NCI-H748 (cell line): ENCODE measurements around the gene FUT8.
"Not testable (repeated sequence)": the region's sequence is repeated elsewhere in the genome, so short reads cannot be mapped to it uniquely, and the experiment has no call there.

Experiments
- DNase-seq: peaks from one replicate; lab custom pipeline; 2025; ENCODE audit not compliant: unreplicated experiment; lab: John Stamatoyannopoulos, UW

FUT8 gene

GRCh38 chr14:65415613-65416012, 3.1 kb downstream of the FUT8 start:
- DNase-seq, result peak; percentile 27

GRCh38 chr14:65419593-65420252, 7.2 kb downstream of the FUT8 start:
- DNase-seq, result no peak

- DNase-seq, result no peak
Observed at GRCh38 chr14:65421201-65421981, 8.9 kb downstream of the FUT8 start.

- DNase-seq, result no peak
Observed at GRCh38 chr14:65422088-65422834, 9.7 kb downstream of the FUT8 start.

DNA sequence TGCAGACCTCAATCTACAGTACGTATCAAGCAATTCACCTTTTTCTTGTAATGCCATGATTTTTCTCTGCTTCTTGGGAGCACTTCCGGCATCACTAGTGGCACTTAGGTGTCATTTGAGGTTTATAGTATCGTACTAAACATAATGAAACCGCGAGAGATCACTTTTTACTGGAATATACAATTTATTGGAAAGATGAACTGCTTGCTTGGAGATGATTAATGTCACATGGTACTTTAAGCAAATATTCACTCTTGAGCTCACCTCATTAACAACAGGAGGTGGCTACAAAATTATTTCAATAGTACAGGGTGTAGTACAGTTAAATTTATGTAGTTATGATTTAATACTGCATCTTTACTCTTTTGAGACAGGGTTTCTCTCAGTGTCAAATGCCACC, 11.5 kb downstream of the FUT8 start:
- peak; percentile 71 for DNase-seq

DNA sequence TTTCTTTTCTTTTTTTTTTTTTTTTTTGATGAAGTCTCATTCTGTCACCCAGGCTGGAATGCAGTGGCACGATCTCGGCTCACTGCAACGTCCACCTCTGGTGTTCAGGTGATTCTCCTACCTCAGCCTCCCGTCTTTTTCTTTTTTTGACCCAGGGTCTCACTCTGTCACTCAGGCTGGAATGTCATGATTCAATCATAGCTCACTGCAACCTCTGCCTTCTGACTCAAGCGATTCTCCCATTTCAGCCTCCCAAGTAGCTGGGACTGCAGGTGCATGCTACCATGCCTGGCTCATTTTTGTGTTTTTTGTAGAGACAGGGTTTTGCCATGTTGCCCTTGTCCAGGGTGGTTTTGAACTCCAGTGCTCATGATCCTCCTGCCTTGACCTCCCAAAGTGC, 12.0 kb downstream of the FUT8 start:
- DNase-seq, result no peak

DNA sequence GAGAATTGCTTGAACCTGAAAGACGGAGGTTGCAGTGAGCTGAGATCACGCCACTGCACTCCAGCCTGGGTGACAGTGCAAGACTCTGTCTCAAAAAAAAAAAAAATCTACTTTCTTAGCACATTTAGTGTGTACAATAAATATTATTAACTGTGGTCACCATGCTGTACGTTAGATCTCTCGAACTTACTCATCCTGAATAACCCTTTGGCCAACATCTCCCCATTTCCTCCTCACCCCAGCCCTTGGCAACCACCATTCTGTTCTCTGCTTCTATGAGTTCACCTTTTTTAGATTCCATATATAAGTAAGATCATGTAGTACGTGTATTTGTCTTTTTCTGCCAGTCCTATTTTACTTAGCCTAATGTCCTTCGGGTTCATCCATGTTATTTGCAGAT, 13.4 kb downstream of the FUT8 start:
- DNase-seq, result no peak

DNA sequence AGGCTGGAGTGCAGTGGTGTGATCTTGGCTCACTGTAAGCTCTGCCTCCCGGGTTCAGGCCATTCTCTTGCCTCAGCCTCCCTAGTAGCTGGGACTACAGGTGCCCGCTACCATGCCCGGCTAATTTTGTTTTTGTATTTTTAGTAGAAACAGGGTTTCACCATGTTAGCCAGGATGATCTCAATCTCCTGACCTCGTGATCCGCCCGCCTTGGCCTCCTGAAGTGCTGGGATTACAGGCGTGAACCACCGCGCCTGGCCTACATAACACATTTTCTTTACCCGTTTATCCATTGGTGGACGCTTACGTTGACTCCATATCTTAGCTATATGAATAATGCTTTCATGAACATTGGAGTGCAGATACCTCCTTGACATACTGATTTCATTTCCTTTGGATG, 14.4 kb downstream of the FUT8 start:
- DNase-seq, result not testable (repeated sequence)

GRCh38 chr14:65428691-65429090, 16.2 kb downstream of the FUT8 start:
- DNase-seq, result no peak

- DNase-seq, result no peak
Observed at GRCh38 chr14:65429757-65430156, 17.2 kb downstream of the FUT8 start.

DNA sequence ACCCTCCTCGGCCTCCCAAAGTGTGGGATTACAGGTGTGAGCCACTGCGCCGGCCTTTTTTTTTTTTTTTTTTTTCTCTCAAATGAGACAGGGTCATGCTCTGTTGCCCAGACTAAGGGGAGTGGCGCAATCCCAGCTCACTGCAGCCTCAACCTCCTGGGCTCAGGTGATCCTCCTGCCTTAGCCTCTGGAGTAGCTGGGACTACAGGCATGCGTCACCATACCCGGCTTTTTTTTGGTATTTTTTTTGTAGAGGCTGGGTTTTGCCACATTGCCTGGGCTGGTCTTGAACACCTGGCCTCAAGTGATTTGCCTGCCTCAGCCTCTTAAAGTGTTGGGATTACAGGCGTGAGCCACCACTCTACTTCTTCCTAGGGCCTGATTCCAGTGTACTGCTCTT, 18.7 kb downstream of the FUT8 start:
- DNase-seq, result no peak

GRCh38 chr14:65431951-65432350, 19.4 kb downstream of the FUT8 start:
- DNase-seq, result no peak

- DNase-seq, result no peak
Observed at GRCh38 chr14:65432361-65432948, 19.9 kb downstream of the FUT8 start.

DNA sequence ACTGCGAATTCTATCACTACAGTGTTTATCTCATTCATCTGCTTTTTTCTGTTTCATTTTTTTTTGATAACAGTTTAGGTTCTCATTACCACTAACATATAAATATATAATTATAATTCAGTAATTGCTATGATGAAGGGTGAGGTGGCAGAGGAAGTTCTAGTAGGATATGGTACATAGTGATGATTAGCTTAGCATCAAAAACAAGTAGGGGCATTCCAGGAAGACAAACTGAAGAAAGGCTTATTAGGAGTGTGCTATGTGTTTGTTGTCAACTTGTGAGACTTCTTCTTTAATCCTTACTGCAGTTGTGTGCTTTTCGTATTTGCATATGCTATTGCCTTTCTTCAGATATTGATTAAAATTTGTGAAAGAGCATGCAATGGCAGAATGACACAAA, 20.6 kb downstream of the FUT8 start:
- no peak for DNase-seq

- DNase-seq, result no peak
Observed at GRCh38 chr14:65433646-65434045, 21.1 kb downstream of the FUT8 start.

DNA sequence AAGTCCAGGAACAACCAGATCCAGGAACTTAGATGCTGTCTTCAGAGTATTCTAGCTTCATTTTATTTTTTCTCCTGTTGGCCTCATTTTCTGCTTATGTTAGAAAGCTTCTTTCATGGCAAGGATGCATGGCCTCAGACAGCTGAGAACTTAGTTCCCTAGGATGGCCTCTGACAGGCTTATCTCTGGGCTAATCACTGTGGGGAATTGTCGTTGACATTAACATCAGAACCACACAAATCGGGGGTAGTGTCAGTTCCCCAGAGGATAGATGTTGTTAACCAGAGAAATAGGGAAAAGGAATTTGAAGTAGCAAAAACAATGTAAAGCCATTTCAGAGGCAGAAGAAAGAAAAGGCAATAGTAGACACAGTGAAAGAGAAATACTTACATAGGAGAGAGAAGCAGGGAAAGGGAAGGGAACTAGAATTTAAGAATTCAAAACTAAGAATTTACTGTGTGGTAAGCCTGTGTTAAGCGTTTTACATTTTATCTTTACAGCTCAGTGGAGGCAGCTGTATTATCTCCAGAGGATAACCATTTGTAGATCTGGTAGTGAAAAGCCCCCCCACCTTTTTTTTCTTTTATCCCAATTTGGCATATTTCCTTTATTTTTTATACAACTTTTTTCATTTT, 21.8 kb downstream of the FUT8 start:
- no peak for DNase-seq

- DNase-seq, result no peak
Observed at GRCh38 chr14:65438266-65438933, 25.9 kb downstream of the FUT8 start.

- DNase-seq, result no peak
Observed at GRCh38 chr14:65439117-65439516, 26.6 kb downstream of the FUT8 start.

- no peak for DNase-seq
Observed at GRCh38 chr14:65440230-65440629, 27.7 kb downstream of the FUT8 start.

- no peak for DNase-seq
Observed at GRCh38 chr14:65444230-65444629, 31.7 kb downstream of the FUT8 start.

- DNase-seq, result no peak
Observed at GRCh38 chr14:65446159-65446558, 33.6 kb downstream of the FUT8 start.
